H9 (cell line): ENCODE results near the gene PRKCB. TPM values are rescaled to one million over a fixed set of nuclear protein-coding genes. Genes with fewer than 3 reads are reported as not detected.

ENCODE experiments used
- DNase-seq: peaks from one replicate; pipeline ENCODE4 v3.0.0-alpha.2; 2017
- H2AFZ ChIP-seq: one replicate; pipeline ENCODE4 v1.6.1; 2013; ENCODE audit warnings: mild to moderate bottlenecking, low read length, control low read depth, moderate library complexity
- H2AK5ac ChIP-seq: 2 replicates; pipeline ENCODE4 v1.6.1; 2013; ENCODE audit warnings: low read length, control low read depth, mixed read lengths; ENCODE audit not compliant: insufficient read length
- H2BK120ac ChIP-seq: one replicate; pipeline ENCODE4 v1.6.1; 2013; ENCODE audit warnings: low read depth, mild to moderate bottlenecking, low read length, control low read depth, inconsistent platforms; ENCODE audit not compliant: poor library complexity, severe bottlenecking
- H2BK12ac ChIP-seq: 2 replicates; pipeline ENCODE4 v1.6.1; 2013; ENCODE audit warnings: low read length, control low read depth, mixed read lengths, low read depth; ENCODE audit not compliant: insufficient read length
- H2BK15ac ChIP-seq: 2 replicates; pipeline ENCODE4 v1.6.1; 2013; ENCODE audit warnings: low read depth, low read length, control low read depth
- H2BK20ac ChIP-seq: one replicate; pipeline ENCODE4 v1.6.1; 2013; ENCODE audit warnings: low read depth, mild to moderate bottlenecking, low read length, control low read depth, inconsistent platforms; ENCODE audit not compliant: poor library complexity, severe bottlenecking
- H2BK5ac ChIP-seq: 2 replicates; pipeline ENCODE4 v1.6.1; 2013; ENCODE audit warnings: low read length, control low read depth, mixed read lengths; ENCODE audit not compliant: insufficient read length
- H3K14ac ChIP-seq: 2 replicates; pipeline ENCODE4 v1.6.1; 2013; ENCODE audit warnings: low read length, control low read depth; ENCODE audit not compliant: insufficient read depth
- H3K18ac ChIP-seq: 2 replicates; pipeline ENCODE4 v1.6.1; 2013; ENCODE audit warnings: low read depth, mild to moderate bottlenecking, mixed read lengths, low read length, control low read depth; ENCODE audit not compliant: insufficient read length
- H3K23ac ChIP-seq: 2 replicates; pipeline ENCODE4 v1.6.1; 2013; ENCODE audit warnings: low read length, control low read depth, mixed read lengths, low read depth; ENCODE audit not compliant: insufficient read length
- H3K23me2 ChIP-seq: 2 replicates; pipeline ENCODE4 v1.6.1; 2013; ENCODE audit warnings: low read depth, mild to moderate bottlenecking, mixed read lengths, low read length, control low read depth; ENCODE audit not compliant: insufficient read length, poor library complexity, severe bottlenecking
- H3K27ac ChIP-seq: 2 replicates; pipeline ENCODE4 v1.5.1; 2013; ENCODE audit warnings: low read length, control low read depth, mixed read lengths, low read depth; ENCODE audit not compliant: insufficient read length
- H3K27me3 ChIP-seq: 2 replicates; pipeline ENCODE4 v1.6.1; 2013; ENCODE audit warnings: low read length, control low read depth, inconsistent platforms; ENCODE audit not compliant: insufficient read depth
- H3K4ac ChIP-seq: 2 replicates; pipeline ENCODE4 v1.6.1; 2013; ENCODE audit warnings: low read depth, mild to moderate bottlenecking, control low read depth, inconsistent platforms, low read length, moderate library complexity
- H3K4me1 ChIP-seq: 2 replicates; pipeline ENCODE4 v1.6.1; 2013; ENCODE audit warnings: low read length, control low read depth, inconsistent platforms; ENCODE audit not compliant: insufficient read depth
- H3K4me2 ChIP-seq: 2 replicates; pipeline ENCODE4 v1.6.1; 2013; ENCODE audit warnings: low read length, control low read depth, mixed read lengths; ENCODE audit not compliant: insufficient read length, insufficient read depth
- H3K56ac ChIP-seq: 2 replicates; pipeline ENCODE4 v1.6.1; 2013; ENCODE audit warnings: low read depth, mild to moderate bottlenecking, mixed read lengths, low read length, control low read depth; ENCODE audit not compliant: insufficient read length
- H3K79me1 ChIP-seq: 2 replicates; pipeline ENCODE4 v1.6.1; 2013; ENCODE audit warnings: low read depth, mild to moderate bottlenecking, moderate library complexity, low read length, control low read depth, inconsistent platforms; ENCODE audit not compliant: insufficient read depth, poor library complexity, severe bottlenecking
- H3K79me2 ChIP-seq: 2 replicates; pipeline ENCODE4 v1.6.1; 2013; ENCODE audit warnings: low read length, control low read depth, inconsistent platforms; ENCODE audit not compliant: insufficient read depth
- H3K9ac ChIP-seq: 2 replicates; pipeline ENCODE4 v1.6.1; 2013; ENCODE audit warnings: low read length, control low read depth, mixed read lengths; ENCODE audit not compliant: insufficient read length; ENCODE audit errors: extremely low read depth
- H3K9me3 ChIP-seq: one replicate; pipeline ENCODE4 v1.6.1; 2013; ENCODE audit warnings: low read depth, low read length, inconsistent platforms; ENCODE audit not compliant: control insufficient read depth
- H3T11ph ChIP-seq: one replicate; pipeline ENCODE4 v1.6.1; 2013; ENCODE audit warnings: mild to moderate bottlenecking, low read length, control low read depth, inconsistent platforms
- H4K20me1 ChIP-seq: one replicate; pipeline ENCODE4 v1.6.1; 2013; ENCODE audit not compliant: control insufficient read depth, insufficient read length, insufficient read depth
- H4K5ac ChIP-seq: 2 replicates; pipeline ENCODE4 v1.6.1; 2013; ENCODE audit warnings: low read depth, mild to moderate bottlenecking, mixed read lengths, low read length, control low read depth; ENCODE audit not compliant: insufficient read length
- H4K8ac ChIP-seq: replicated peaks from 2 replicates; pipeline ENCODE4 v1.6.1; 2013; ENCODE audit warnings: low read length, control low read depth, mixed read lengths, low read depth; ENCODE audit not compliant: insufficient read length
- H4K91ac ChIP-seq: 2 replicates; pipeline ENCODE4 v1.6.1; 2013; ENCODE audit warnings: low read depth, mild to moderate bottlenecking, moderate library complexity, mixed read lengths, low read length, control low read depth; ENCODE audit not compliant: insufficient read length
- H3K27ac Mint-ChIP-seq, 3 experiments: 2 replicates in 2 of 3; 3 replicates in 1 of 3; pipeline ENCODE4 v1.8.0; 2020 to 2021; ENCODE audit warnings: mixed read lengths in 3 of 3, mild to moderate bottlenecking in 1 of 3, moderate library complexity in 1 of 3
- H3K27me3 Mint-ChIP-seq: 2 replicates; pipeline ENCODE4 v1.8.0; 2021; ENCODE audit warnings: low read depth, mild to moderate bottlenecking, moderate library complexity, mixed read lengths
- H3K36me3 Mint-ChIP-seq, 3 experiments: 2 replicates in 2 of 3; 3 replicates in 1 of 3; pipeline ENCODE4 v1.8.0; 2020 to 2021; ENCODE audit warnings: low read depth in 3 of 3, mixed read lengths in 3 of 3; ENCODE audit not compliant: insufficient read depth in 1 of 3
- H3K4me1 Mint-ChIP-seq, 2 experiments: 2 replicates each; pipeline ENCODE4 v1.8.0; 2020; ENCODE audit warnings: mixed read lengths in 2 of 2
- H3K4me3 Mint-ChIP-seq, 2 experiments: 2 replicates in 1 of 2; 3 replicates in 1 of 2; pipeline ENCODE4 v1.8.0; 2020 to 2021; ENCODE audit warnings: mild to moderate bottlenecking in 2 of 2, mixed read lengths in 2 of 2, moderate library complexity in 1 of 2
- H3K9me3 Mint-ChIP-seq, 2 experiments: 2 replicates in 1 of 2; 3 replicates in 1 of 2; pipeline ENCODE4 v1.8.0; 2020; ENCODE audit warnings: mild to moderate bottlenecking in 2 of 2, mixed read lengths in 2 of 2, moderate library complexity in 1 of 2
- WGBS: extraction: QIAGEN DNeasy Blood & Tissue Kit; methylation state at CpG from one replicate; pipeline ENCODE4 v1.1.7; 2013; ENCODE audit warnings: missing lambda C conversion rate, low lambda C conversion rate, mixed read lengths; ENCODE audit not compliant: insufficient read length; ENCODE audit errors: extremely low coverage; 5-methylcytosine and 5-hydroxymethylcytosine counted together
- total RNA-seq: library from RNA; stranded (reverse); gene quantifications from 2 replicates; pipeline ENCODE4 v1.2.1, GENCODE V29; 2021
- TF ChIP-seq, protein P1 (sequence below): fragments of 200-600 bp; sonication (generic); conservative IDR thresholded peaks from 3 replicates; pipeline ENCODE4 v1.8.0; 2021; ENCODE audit warnings: antibody characterized with exemption, mild to moderate bottlenecking

PRKCB gene
- total RNA-seq, 1 experiment from 2014 or later, result 7.0 TPM

- H2AFZ ChIP-seq, result no peak overlapping the region
- H3K9me3 Mint-ChIP-seq, result peaks cover 0 to 6% of the 10 kb centered on the region in 2 experiments; a peak in 2 of 5 replicates
- no peak overlapping the region for H2BK5ac ChIP-seq
- DNase-seq, result no peak
- H3T11ph ChIP-seq, result no peak overlapping the region
- H3K4ac ChIP-seq, result no peak overlapping the region
- no peak overlapping the region for H4K91ac ChIP-seq
- no peaks in the 10 kb centered on the region for H3K9me3 ChIP-seq
- H3K56ac ChIP-seq, result no peak overlapping the region
- H3K4me2 ChIP-seq, result no peak overlapping the region
- no peaks in the 10 kb centered on the region for H4K20me1 ChIP-seq
- no peak overlapping the region for H3K27ac ChIP-seq
- no peaks in the 10 kb centered on the region for H3K79me1 ChIP-seq
- no peaks in the 10 kb centered on the region for H3K79me2 ChIP-seq
- no peak overlapping the region for H3K27ac Mint-ChIP-seq
- no CpG with 5 or more reads among the region's 9 CpGs for WGBS
- no peaks in the 10 kb centered on the region for H3K4me1 ChIP-seq
- no peak overlapping the region for H3K4me3 Mint-ChIP-seq
- H3K14ac ChIP-seq, result no peak overlapping the region
- no peak overlapping the region for H3K9ac ChIP-seq
- no peak overlapping the region for H2BK120ac ChIP-seq
- no peaks in the 10 kb centered on the region; a peak in 1 of 7 replicates for H3K36me3 Mint-ChIP-seq
- no peaks in the 10 kb centered on the region; a peak in 2 of 4 replicates for H3K4me1 Mint-ChIP-seq
- H2AK5ac ChIP-seq, result no peak overlapping the region
- TF ChIP-seq, protein P1, sequence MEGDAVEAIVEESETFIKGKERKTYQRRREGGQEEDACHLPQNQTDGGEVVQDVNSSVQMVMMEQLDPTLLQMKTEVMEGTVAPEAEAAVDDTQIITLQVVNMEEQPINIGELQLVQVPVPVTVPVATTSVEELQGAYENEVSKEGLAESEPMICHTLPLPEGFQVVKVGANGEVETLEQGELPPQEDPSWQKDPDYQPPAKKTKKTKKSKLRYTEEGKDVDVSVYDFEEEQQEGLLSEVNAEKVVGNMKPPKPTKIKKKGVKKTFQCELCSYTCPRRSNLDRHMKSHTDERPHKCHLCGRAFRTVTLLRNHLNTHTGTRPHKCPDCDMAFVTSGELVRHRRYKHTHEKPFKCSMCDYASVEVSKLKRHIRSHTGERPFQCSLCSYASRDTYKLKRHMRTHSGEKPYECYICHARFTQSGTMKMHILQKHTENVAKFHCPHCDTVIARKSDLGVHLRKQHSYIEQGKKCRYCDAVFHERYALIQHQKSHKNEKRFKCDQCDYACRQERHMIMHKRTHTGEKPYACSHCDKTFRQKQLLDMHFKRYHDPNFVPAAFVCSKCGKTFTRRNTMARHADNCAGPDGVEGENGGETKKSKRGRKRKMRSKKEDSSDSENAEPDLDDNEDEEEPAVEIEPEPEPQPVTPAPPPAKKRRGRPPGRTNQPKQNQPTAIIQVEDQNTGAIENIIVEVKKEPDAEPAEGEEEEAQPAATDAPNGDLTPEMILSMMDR, result no peak
- H2BK12ac ChIP-seq, result no peak overlapping the region
- H3K23ac ChIP-seq, result no peak overlapping the region
- no peaks in the 10 kb centered on the region for H3K23me2 ChIP-seq
- H3K27me3 ChIP-seq, result no peaks in the 10 kb centered on the region
- H4K8ac ChIP-seq, result no peak overlapping the region
- no peak overlapping the region for H2BK15ac ChIP-seq
- H3K18ac ChIP-seq, result no peak overlapping the region
- no peak overlapping the region for H2BK20ac ChIP-seq
- no peak overlapping the region for H4K5ac ChIP-seq
- peaks cover 24% of the 10 kb centered on the region for H3K27me3 Mint-ChIP-seq
These were observed 12.1 kb upstream of the PRKCB start for GRCh38 chr16:23823475-23824384.
